GM19023 (cell line): Measurements from ENCODE around the gene POPDC2.

Experiments
- ATAC-seq: cut with Tn5 transposase; IDR thresholded peaks from one replicate; pipeline ENCODE4 v1.9.1; 2021; ENCODE audit warnings: mild to moderate bottlenecking, moderate library complexity; ENCODE audit not compliant: unreplicated experiment

The POPDC2 gene

DNA sequence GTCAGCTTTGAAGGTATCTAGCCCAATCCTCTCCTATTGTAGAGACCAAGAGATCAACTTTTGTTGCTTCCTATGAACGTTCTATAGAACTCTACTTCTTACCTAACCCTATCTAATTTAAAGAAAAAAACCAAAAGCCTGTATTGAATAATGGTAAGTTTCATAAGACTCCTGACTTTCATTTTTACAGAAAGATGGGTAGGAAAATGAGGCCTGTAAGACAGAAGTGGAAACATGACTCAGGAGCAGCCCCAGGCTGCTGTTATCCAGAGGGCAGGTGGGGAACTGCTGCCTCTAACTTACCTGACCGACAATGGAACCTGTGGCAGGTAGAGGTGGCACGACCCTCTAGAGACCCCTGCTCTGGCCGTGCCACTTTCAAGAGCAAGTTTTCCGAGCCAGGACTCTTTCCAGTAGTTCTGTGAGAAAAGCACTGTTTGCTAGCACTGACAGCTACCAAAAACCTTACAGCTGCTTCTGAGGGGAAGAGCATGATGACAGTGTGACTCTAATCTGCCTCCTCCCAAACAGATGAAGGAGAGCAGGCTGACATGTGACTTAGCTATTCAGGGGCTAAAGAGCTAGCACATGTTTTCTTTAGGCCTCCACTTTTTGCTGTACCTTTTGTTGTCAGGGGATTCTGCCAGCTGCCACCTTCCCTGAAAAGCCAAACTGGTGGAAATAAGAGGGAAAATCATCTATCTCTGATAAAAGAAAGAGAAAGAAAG is 17.5 kb downstream of the POPDC2 start:
- no peak for ATAC-seq

DNA sequence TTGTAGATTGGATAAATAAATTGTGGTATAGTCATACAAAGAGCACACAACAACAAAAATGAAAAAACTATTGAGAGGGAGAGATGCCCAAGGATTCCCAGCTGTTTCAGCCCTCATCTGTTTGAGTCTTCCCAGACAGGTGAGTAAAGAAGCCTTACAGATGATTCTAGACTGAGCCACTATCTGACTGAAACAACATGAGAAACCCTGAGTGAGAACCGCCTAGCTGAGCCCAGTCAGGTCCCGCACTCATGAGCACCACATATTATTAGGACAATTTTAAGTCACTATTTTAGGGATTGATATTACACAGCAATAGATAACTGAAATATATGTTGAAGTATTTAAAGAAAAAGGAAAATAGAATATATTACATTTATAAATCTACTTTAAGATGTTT is 19.0 kb downstream of the POPDC2 start:
- ATAC-seq, result no peak

DNA sequence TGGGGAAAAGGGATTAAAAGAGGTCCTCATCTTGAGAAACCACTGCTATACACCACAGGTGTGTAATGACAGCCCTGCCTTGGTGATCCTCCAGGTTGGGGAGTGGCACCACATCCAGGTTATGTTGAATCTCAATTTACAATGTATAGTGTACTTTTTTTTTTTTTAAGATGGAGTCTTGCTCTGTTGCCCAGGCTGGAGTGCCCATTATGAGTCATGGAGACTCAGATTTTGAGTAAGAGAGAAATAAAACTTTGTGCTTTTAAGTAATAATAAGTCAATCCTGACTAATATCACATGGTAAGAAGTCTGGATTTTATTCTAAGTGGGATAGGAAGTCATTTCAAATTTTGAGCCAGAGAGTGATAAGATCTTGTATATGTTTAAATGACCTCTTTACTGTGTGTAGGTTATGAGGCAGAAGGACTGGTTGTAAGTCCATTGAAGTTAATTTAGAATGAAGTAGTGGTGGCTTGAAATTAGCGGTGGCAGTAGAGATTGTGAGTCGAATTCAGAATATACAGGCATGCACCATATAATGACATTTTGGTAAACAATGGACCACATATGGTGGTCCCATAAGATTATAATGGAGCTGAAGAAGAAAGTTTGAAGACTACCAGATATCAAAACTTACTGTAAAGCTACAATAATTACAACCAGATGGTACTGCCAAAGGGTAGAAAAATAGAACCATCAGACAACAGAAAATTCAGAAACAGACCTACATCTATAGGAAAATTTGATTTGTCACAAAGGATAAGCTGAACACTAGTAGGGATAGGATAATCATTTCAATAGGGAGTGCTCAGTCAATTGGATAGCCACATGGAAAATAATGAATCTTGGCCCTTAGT is 20.7 kb downstream of the POPDC2 start:
- no peak for ATAC-seq

DNA sequence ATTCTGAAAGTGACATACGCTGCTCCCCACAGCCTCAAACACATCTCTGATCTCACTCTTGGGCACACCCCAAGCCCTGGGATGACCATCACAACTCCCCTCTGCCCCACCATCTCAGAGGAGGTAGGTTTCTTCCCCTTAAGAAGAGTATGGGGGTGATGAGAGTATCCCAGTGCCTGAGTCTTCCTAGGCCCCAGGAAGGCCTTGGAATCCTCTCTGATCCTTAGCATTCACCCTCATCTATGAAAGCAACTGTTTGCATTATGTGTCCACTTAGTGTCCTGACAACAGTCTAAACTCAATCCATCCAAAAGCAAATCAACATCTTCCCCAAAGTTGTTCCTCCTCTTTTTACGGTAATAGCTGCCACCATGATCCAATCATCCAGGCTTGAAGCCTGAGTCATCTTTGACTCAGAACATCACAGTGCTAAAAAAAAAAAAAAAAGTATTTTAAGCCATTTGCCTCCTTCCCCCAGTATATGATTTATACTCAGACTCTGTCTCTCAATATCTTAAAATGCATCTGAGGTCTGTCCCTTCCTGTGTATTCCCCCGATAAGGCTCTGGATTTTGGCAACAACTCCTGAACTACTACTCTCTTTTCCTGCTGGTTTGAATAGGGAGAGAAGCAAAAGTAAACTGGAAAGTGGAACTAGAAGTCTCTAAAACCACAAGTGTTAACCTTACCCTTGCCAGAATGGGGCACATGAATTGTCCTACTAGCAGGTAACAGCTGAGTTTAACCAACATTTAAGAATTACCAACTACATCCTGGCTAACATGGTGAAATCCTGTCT is 22.5 kb downstream of the POPDC2 start:
- ATAC-seq, result peak; percentile 45

DNA sequence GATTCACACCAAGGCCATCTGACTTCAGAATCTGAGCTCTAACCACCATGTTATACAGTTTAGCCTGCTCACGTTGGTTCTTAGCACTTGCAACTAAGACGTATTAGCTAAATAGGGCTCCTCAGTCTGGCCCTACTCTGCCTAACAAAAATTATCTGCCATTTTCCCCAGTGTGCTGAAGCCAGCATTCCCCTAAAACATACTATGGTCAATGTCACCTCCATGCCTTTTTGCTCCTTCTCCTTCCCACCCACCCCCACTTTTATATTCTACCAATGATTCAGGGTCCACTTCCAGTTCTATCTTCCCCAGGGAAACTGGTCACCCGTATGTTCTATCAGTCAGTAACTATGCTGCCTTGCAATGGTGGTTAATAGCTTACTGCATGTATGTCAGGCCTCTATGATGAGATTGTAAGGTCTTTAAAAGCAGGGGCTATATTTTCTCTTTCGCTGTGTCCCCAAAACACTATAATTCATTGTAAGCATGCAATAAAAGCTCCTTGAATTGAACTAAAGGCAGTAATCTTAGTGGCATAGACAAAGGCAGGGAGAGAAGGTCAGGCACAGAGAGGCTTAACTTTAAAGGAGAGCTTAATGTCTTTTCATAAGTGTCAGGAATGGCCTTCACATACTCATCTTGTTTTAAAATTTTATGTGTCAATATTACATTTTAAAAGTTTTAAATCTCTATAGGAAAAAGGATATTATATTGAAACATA is 23.3 kb downstream of the POPDC2 start:
- ATAC-seq, result no peak

DNA sequence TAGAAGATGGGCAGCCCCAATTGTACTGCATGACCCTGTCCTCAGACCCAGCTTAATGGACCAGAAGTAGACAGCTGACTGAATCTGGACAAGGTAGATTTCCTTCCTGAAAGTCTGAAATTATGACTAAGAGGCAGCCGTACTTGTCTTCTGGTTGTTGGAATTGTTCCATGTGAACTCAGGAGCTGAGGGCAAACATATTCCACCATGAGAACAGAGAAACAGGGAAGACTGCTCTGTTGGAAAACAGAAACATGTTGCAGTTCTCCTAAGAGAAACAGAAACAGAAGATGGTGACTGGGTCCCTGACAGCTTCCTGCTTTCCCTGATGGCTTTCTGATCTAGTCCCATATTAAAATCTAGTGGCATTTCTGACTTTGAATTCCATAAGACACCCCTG is 24.1 kb downstream of the POPDC2 start:
- ATAC-seq, result no peak

DNA sequence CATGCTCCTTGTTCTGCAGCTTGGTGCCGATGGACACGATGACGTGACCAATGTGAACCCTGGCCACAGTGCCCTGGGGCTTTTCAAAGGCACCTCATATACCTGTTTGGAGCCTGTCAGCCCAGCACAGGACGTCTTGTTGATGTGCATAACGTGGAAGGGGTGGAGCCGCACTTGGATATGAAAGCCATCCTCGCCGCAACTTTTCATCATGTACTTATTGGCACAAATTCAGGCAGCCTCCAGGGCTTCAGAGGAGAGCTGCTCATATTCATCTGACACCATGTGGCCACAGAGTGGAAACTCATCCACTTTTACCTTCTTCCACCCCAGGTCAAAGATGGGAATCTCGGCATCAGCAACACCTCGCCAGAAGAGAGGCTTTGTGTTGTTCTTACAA is 24.7 kb downstream of the POPDC2 start:
- ATAC-seq, result no peak

DNA sequence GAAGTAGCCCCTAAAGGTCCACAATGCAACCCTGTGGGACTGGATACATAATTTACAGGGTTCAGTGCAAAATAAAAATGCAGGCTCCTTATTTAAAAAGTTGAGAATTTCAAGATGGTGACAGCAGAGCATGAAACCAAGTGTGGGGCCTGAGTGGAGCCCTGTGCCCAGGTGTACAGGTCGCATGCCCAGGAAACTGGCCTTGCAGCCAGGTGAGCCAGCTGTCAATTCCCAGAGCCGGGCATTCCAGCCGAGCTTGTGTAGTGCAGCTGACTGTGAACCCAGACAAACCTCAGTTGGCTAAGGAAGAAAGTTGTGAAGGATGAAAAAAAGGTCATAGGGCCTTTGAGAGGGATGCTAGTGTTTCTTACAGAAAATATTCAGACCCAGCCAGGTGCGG is 27.6 kb downstream of the POPDC2 start:
- ATAC-seq, result no peak

DNA sequence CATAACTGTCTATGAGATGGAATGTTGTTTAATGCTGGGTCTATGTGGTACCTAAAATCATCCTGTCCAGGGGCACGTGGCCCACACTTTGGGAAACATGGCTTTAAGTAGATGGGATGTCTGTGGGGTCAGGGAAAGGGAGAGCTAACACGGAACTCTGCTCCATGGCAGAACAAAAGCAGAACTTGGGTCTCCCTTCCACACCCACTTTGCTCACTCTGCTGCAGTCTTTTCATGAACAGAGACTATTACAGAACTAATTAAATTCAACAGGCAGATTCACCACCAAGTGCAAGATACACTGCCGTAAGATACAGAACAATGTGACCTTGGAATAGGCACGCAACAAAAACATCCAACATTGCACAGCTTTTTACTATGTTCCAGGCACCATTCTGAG is 28.2 kb downstream of the POPDC2 start:
- no peak for ATAC-seq

DNA sequence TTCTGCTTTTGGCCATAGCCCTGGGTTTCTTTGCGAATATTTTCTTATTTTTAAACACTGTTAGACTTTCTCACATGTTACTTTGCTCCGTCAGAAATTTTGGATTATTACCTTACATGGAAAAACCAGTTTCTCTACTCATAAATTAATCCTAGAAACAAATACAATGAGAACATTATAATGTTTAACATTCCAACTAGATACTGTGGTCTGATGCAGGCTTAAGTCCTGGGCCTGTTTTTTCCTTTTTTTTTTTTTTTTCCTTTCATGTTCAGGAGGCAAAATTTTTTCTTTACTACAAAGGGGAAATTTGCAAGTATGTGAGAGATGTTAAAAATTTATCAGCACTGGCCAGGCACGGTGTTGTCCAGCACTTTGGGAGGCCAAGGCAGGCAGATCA is 28.9 kb downstream of the POPDC2 start:
- no peak for ATAC-seq

DNA sequence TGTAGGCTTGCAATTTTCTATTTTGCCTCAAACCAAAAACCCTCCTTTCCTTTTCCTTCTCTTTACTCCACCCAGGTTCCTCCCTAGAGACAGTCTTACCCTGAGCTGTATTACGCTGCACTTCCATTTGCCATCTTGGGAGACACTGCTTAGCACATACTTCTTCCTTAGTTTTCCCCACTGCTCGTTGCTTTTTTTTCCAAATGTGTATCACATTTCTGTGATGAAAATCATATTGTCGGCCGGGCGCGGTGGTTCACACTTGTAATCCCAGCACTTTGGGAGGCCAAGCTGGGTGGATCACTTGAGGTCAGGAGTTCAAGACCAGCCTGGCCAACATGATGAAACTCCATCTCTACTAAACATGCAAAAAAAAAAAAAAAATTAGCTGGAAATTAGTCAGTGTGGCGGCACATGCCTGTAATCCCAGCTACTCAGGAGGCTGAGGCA is 29.5 kb downstream of the POPDC2 start:
- no peak for ATAC-seq

DNA sequence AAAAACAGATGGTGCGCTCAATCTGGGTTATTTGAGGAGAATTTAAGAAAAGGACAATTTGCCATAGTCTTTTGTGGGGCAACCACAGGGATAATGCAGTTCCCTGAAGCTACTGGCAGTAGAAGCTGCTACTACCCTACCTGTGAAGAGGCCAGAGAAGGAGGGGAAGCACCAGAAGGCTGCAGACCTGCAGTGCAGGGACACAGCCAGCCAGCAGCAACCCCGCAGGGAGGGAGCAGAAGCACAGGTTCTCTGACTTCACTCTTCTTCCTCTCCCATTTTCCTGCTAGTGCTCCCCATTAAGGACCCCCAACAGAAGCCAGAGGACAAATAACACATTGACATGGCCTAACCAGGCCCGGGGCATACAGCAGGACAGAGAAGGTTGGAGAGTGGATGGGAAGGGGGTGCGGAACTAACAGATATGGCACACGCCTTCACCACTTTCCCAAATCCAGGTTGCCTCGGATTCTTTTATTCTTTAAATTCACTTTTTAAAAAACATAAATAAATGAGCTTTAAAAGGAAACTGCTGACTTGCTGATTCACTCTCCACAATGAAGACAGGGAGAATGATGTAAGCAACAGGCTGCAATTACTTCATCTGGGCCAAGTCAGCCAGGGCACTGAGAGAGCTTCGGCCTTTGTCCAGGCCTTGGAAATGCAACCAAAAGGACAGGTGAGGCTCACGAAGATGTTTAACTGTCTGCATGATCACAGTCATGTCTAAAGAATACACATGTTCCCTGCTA is 30.1 kb downstream of the POPDC2 start:
- ATAC-seq, result no peak

DNA sequence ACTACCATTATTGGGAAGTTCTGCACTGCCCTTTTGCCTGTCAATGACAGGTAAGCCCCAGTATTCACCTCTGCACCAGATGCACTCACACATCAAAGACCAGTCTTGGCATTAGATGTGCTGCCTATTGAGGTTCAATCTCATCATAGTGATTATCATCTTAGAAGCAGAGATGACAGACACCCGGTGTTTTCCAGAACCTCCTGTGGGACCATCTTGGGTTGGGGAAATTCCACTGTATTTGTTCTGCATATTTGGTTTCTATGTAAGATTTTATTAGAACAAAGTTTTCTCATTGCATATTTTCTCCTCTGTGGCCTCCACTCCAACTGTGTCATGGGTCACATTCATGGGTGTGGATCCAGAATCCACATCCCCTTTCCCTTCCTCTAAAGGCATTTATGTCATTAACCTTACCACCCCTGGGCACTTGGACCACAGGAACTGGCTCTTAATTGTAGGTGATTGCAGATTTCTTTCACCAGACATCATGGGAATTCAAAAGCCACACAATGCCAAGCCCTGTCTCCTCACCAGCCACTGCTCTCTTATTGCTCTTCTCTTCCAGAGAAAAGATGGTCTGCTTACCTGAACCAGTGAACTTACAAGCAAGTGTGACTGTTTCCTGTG is 31.5 kb downstream of the POPDC2 start:
- peak; percentile 43 for ATAC-seq

DNA sequence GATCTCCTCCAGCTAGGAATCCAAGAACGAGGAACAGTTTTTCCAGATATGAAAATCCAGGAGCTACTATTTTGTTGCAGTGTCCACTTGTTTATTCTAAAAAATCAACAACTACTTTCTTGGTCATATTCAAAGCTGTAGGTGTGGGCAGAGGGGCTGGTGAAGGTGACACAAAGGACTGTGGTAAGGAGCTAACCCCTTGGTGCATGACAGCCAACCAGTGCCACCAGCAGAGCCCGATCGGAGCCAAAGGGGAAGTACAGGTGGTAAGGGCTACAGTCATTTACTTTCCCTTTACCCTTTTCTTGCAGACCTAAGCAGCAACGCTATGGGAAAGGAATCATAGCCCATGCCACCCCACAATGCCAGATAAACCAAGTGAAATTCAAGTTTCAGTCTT is 32.0 kb downstream of the POPDC2 start:
- peak; percentile 53 for ATAC-seq

DNA sequence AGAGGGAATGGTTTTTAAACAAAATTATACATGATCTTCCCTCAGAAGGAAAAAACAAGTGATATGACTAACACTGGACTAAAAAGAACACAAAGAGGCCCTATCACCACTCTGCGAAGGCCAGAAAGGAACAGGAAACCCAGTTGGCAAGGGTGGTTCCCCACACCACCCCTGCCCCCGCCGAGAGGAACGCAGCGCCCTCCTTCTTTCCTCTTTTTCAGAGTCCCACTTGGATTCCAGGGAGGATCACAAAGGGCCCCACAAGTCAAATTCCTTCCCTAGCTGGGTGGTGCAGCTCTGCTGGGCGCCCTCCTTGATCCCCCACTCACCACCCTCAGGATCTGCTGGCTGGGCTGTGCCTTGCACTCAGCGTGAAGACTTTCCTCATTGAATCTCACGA is 32.9 kb downstream of the POPDC2 start:
- ATAC-seq, result no peak

DNA sequence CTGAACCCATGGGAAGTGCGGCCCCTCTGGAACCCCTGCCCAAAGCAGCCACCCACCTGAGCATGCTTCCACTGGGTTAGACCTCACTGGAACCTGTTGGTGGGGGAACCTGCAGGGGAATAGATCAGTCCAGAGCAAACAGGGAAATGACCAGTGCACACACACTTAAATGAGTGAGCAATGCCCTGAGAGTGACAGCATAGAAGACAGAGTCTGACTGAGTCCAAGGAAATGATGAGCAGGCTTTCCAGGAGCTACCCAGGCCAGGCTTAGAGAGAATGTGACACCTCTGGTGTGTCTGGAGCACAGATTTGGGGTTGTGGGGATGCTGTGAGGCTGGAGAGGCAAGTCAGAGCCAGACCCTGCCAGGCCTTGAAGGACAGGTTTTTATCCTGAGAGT is 34.2 kb downstream of the POPDC2 start:
- ATAC-seq, result no peak

DNA sequence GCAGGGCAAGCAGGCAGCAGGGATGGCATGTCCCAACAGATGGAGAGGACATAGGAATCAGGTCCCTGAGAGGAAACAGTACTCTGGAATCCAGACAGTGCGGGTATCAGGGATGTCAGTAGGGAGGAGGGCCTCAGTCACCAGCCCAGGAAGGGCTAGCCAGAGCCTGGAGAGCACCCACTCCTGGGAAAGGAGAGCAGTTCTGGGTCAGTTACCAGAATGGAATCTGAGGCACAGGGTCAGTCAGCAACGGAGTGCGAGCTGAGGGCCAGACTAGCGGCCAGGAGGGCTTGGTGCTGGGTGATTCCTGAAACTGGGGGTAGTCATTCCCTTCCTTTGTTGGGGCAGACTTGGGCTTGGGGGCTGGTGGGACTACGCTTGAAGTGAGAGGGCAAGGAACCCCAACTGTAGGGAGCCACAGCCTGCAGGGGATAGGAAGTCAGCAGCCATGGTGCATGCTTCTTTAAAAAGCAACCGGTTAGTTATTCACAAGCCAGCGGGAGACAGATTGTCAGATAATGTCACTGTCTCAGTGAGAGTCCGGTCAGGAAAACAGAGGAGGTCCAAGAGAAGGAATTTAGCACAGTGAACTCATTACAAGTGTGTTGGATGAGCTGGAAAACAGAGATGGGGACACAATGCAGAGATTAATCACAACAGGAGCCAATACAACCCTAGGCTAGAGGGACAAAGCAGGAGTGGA is 34.8 kb downstream of the POPDC2 start:
- ATAC-seq, result no peak

DNA sequence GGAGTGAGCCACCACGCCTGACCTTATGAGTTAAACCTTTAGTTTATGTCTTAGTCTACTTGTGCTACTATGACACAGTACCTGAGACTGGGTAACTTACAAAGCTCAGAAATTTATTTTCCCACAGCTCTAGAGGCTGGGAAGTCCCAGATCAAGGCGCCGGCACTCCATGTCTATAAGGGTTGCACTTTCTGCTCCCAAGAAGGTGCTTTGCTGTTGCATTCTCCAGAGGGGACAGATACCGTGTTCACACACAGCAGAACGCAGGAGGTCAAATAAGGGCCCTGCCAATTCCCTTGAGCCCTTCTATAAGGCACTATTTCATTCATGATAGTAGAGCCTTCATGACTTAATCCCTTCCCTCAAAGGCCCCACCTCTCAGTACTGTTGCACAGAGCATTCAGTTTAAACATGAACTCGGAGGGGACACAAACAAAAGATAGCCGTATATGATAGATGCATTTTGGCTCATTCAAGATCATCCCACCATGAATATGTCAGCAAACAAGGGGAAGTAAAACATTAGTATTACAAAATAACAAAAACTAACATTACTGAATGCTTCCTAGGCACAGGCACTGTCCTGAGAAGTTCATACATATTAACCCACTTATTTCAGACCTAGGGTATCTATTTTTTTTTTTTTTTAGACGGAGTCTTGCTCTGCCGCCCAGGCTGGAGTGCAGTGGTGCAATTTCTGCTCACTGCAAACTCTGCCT is 36.2 kb downstream of the POPDC2 start:
- ATAC-seq, result no peak
